GM18502 (cell line): ENCODE results near the gene DIS3L2.

Experiments used
- ATAC-seq: cut with Tn5 transposase; IDR thresholded peaks from one replicate; pipeline ENCODE4 v1.9.1; 2021; ENCODE audit warnings: mild to moderate bottlenecking; ENCODE audit not compliant: unreplicated experiment, poor library complexity

The DIS3L2 gene

DNA sequence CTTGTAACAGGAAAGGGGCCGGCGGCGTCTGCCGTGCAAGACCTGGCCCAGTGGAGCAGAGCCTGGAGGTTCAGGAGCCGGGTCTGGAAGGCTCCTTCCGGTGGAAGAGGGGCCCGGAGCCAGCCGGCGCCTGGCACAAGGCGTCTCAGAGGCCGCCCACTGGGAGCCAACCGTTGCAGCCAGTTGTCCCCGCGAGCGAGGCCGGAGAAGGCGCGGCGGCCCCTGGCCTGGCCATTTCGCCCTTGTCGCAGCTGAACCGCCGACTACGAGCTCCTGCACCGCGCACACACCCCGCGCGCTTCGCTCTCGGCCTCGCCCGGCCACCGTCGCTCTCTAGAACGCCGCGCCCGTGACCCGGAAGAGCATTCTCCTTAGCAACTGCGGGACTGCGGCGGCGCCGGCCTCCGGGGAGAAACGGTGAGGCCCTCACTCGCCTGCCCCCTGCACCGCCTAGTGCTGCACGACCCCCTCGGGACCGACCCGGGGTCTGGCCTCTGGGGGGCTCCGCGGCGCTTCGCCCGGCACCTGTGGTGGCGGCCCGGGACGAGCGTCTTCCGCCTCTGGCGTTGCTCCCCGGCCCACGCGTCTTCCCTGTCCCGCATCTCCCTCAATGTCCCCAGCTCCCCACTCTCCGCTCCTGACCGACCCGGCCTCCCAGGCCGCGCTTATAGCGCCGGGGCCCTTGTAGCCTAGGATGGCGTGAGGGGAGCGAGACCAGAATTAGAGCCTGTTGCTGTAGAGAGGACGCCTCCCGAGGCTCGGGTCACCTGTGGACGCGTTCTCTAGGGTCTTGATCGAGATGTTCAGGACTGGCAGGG is at the start of gene DIS3L2:
Gene DIS3L2, plus strand, starts transcription at position 365 of the 818 bp plus-strand sequence. CDS start 53,215 bp downstream, outside the sequence.
- peak; percentile 95 for ATAC-seq

- no peak for ATAC-seq
These were observed 47.3 kb upstream of the DIS3L2 start for GRCh38 chr2:231914077-231914690.

DNA sequence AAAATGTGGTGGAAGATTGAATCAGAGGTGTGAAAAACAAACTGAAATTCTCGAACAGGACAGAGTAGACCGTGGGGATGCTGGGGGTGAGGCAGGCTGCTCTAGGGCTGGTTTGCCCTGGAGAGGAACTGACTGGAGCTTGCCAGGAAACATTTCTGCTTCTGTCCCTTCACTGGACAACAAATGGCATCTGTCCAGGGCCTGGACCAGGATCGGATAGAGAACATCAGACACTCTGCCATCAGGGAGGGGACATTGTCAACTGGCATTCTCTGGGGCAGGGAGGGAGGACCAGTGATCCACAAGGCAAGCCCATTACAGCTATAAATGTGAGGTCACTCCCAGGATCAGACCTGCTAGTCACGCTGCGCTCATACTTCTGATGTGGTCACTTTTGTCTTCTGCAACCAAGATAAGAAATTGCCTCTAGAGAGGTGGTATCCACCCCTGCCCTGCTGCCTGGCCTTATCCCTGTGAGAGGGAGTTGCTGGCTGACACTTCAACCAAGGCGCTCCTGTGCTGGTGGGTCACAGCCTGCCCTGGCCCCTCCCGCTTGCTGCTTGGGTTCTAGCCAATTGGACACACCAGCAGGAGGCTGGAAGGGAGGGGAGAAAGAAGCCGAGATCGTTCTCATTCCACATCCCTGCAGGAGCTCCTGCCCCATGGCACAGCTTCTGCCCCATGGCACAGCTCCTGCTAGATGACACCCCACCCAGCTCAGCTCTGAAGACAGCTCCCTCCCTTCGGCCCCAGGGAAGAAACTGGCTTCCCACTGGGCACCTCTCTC is 44.0 kb upstream of the DIS3L2 start:
- no peak for ATAC-seq

GRCh38 chr2:231918501-231919330 is 42.8 kb upstream of the DIS3L2 start:
- ATAC-seq = no peak

DNA sequence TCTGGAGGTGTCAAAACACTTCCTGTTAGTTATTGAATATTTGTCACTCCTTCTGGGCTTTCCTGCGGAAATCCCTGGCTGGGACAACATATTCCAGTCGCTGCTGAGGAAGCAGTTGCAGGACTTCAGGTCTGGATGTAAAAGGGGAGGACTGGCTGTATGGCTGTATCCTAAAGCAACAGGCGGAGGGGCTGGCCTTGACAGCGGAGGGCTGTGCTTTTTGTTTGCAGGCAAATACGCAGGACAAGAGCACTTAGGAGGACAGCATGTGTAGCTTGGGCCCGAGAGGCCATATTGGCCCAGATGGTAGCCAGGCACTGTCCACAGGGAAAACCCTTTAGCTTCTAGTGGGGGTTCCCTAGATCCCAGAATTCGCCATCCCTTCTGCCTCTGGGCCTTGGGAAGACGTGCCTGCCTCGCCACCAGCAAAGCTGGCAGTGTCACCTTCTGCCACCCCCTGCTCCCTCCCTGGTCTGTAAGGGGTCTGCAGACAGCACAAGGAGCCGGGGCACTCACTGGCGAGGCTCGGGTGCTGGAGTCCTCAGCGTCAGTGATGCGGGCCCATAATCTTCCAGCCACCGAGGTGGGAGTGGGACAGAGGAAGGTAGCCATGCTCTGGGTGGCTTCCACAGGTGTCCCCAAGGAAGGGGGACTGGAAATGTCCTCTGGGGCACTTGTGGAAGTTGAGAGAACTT is 42.0 kb upstream of the DIS3L2 start:
- ATAC-seq = no peak

- no peak for ATAC-seq
These were observed 41.1 kb upstream of the DIS3L2 start for GRCh38 chr2:231920366-231920765.

- ATAC-seq = no peak
These were observed 40.7 kb upstream of the DIS3L2 start for GRCh38 chr2:231920795-231921194.

- ATAC-seq = no peak
These were observed 39.1 kb upstream of the DIS3L2 start for GRCh38 chr2:231922311-231923009.

- ATAC-seq = no peak
These were observed 38.5 kb upstream of the DIS3L2 start for GRCh38 chr2:231923010-231923344.

DNA sequence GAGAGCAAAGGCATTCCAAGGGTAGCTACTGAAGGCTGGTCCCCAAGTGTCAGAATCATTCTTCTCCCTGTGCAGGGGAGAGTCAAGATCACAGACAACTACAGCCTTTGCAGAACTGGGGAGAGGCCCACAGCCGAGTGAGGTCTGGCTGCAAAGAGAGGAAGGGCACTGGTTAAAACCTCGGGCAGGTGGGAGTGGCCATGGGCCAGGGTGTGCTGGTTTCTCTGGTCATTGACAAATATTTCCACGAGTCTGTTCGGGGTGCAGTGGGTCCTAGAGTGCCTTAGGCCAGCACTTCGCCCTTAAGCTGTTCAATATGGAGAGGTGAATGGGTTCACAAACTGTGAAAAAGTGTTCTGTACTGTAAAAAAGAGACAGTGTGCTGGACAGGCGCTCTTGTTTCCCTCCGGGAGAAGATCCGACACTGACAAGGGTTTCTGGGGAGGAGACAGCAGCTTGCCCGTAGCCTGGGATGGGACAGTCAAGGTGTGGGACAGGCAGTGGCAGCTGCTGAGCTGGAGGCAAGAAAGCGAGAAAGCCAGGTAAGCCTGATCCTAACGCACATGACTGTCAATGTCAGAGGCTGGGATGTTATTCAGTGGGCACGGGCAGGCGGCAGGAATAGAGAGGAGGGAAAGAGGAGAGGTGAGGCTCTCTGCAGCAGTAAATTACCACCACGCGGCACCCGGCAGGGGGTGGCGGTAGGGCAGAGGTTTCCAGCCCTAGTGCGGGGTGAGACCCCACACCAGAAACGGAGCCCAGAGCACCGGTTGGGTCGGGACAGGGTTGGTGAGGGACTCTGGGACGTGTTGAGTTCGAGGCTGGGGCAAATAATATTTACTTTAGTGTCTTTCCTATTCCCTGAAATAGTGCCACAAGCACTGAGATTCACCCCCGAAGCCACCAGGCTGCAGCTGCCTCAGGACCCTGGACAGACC is 37.3 kb upstream of the DIS3L2 start:
- no peak for ATAC-seq

- ATAC-seq = no peak
These were observed 36.6 kb upstream of the DIS3L2 start for GRCh38 chr2:231924889-231925275.

GRCh38 chr2:231925303-231926179 is 36.0 kb upstream of the DIS3L2 start:
- no peak for ATAC-seq

GRCh38 chr2:231926180-231926741 is 35.3 kb upstream of the DIS3L2 start, which contains the start of gene NPPC:
Gene NPPC, minus strand, starts transcription at chr2:231926396. Its CDS starts 147 bp downstream, at chr2:231926249.
- ATAC-seq = peak; percentile 63

DNA sequence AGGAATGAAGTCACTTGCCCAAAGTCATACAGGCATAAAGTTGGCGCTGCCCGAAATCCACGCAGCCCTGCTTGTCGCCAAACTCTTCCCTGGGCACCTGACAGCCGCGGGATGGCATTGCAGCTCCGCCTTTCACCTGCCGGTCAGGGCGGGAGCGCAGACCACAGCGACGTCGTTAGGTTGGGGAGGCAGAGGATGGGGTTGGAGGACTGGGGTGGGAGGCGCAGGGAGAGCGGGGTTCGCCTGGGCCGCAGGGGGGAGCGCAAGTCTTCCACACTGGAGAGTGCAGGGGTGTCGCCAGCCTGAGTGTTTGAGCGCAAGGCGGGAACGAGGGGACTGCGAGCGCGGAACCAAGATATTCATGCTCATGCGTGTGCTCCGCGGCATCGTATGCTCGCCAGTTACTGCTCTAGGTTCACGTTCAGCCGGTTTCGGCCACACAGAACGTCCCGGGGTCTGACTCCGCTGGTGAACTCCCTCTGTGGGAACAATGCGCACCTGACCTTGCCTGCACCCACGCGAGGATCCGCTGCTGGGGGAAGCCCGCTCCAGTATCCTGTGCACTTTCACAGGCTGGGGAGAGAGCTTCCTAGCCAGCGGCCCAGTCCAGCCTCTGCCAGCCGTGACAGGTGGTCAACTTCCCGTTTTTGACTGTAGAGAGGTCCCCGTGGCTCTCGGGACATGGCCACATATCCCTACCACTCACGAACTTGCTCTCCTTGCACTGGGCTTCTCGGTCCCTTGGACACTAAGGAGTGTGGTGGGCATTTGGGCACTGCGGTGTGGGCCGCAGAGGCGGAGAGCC is 34.5 kb upstream of the DIS3L2 start:
- no peak for ATAC-seq

- no peak for ATAC-seq
These were observed 34.0 kb upstream of the DIS3L2 start for GRCh38 chr2:231927566-231927890.

DNA sequence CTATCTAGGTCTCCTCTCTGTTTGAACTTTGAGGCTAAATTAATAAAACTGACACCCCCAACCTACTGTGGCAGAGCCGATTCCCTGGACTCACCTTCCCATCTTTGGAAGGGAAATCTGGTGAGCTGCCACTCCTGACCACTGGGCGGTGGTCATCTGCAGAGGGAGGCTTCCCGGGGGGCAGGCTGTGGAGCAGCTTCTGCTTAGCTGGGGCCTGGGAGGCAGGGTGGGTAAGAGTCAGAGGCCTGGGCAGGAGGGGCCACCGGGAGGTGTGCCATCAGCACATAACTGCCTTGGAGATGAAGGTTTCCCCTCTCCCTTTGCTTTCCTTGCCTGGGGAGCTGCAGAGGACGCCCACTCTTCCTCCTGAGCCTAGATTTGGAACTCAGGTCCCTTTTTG is 33.0 kb upstream of the DIS3L2 start:
- no peak for ATAC-seq
